Spleen (tissue), 7 donors: Measurements from ENCODE around the gene RSPH1.

Experiments
- CTCF ChIP-seq, 11 experiments: fragments of 200-600 bp in 7 of 11; fragments of 450-650 bp in 4 of 11; sonication (generic) in 4 of 11; IDR thresholded peaks in 8 of 11; conservative IDR thresholded peaks in 3 of 11; 1 replicate in 7 of 11; 2 replicates in 4 of 11; pipeline versions ENCODE4 v1.4.0 to v1.8.0; 2016 to 2021; ENCODE audit warnings: antibody characterized with exemption in 11 of 11, inconsistent platforms in 4 of 11, mild to moderate bottlenecking in 1 of 11
- POLR2A ChIP-seq, 3 donors: fragments of 450-650 bp; IDR thresholded peaks; one replicate each; pipeline ENCODE4 v1.5.1; 2017; ENCODE audit warnings: antibody characterized with exemption in 3 of 3, mild to moderate bottlenecking in 1 of 3
- POLR2AphosphoS5 ChIP-seq, 3 donors: sonication (generic); formaldehyde crosslinking; IDR thresholded peaks; one replicate each; pipeline ENCODE4 v1.5.1; 2017; ENCODE audit warnings: antibody characterized with exemption in 3 of 3
- donor health status: DM: no; HTN: no; CAD: no; lungs with moderate emphysema.
- donor health status: DM: no; HTN: no; CAD: no.
- donor health status: DM: no; HTN: no; CAD: no.

GRCh38 chr21:42446531-42446930, 49.5 kb downstream of the RSPH1 start:
- TF ChIP-seq CTCF (IDR thresholded peaks at IDR 0.05 in 8 of 11, conservative IDR thresholded peaks at IDR 0.05 in 3 of 11) (no peak), POLR2A (IDR thresholded peaks at IDR 0.05) (no peak), POLR2AphosphoS5 (IDR thresholded peaks at IDR 0.05) (no peak)
